Kidney epithelial cell (primary cell): ENCODE data around the gene IFT74. TPM values are rescaled to one million over a fixed set of nuclear protein-coding genes. Genes with fewer than 3 reads are reported as not detected.

Experiments
- DNase-seq: peaks from one replicate; pipeline ENCODE4 v3.0.0-alpha.2; 2010; ENCODE audit warnings: low read depth
- H3K27me3 ChIP-seq: 2 replicates; pipeline ENCODE4 v1.6.0; 2011; ENCODE audit warnings: low read length; ENCODE audit not compliant: control insufficient read depth, insufficient read depth
- H3K36me3 ChIP-seq: 2 replicates; pipeline ENCODE4 v1.5.1; 2011; ENCODE audit warnings: low read length; ENCODE audit not compliant: control insufficient read depth, insufficient read depth
- H3K4me3 ChIP-seq: 2 replicates; pipeline ENCODE4 v1.5.1; 2011; ENCODE audit warnings: low read depth, mild to moderate bottlenecking, control low read depth, low read length
- total RNA-seq: library from RNA; depleted of rRNA; stranded (reverse); fragments of >200 nt; gene quantifications from 2 replicates; pipeline ENCODE4 v1.2.3, GENCODE V29; 2015
- TF ChIP-seq, protein P1 (sequence below): IDR thresholded peaks from 2 replicates; pipeline ENCODE4 v1.5.1; 2011; ENCODE audit warnings: mild to moderate bottlenecking, moderate library complexity, low read length, control low read depth, inconsistent platforms; ENCODE audit not compliant: insufficient read depth, poor library complexity, severe bottlenecking

IFT74 gene
- total RNA-seq: 10.4 and 17.5 TPM in 2 replicates

DNA sequence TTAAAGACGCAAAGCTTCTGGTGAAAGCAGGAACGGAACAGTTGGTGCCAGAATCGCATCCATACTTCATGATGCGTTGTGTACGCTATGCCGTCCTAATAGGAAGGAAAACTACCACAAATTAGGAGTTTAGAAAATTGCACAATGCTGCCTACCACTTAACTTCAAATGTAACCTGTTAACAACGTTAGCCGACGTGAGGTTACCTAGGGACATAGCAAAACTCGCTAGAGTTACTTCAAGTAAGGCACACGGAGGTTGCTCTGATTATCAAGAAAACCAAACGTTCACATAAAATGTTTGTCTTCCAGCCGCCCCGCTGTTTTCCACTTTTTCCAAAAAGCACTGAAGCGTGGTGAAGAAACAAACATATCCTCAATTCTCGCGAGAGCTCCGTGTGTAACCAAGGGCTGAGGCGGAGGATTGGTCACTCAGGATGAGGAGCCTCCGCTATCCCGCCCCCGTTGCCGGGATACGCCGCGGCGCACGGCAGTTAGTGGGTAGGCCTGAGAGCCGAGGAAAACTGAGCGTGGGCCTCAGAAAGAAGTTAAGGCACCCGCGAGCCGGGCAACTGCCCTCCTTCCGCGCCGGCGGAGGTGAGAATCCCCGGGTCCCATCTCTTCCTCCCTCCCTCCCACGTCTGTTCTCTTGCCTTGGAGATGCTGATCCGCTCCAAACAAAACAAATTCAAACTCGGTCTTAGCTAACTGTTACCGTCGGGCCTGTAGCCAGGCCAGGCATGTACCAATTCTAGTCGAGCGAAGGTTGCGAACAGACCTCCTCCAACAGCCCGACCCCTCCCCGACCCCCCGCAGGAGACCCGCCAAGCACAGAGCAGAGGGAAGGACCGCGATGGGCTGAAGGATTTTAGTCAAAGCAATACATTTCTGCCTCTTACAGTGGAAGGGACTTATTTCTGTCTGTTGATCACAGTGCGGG lies at the start of gene IFT74:
Gene IFT74 (plus strand): TSS at position 492 of the 939 bp plus-strand sequence. CDS start 5,556 bp downstream, outside the sequence.
- TF ChIP-seq, protein P1, sequence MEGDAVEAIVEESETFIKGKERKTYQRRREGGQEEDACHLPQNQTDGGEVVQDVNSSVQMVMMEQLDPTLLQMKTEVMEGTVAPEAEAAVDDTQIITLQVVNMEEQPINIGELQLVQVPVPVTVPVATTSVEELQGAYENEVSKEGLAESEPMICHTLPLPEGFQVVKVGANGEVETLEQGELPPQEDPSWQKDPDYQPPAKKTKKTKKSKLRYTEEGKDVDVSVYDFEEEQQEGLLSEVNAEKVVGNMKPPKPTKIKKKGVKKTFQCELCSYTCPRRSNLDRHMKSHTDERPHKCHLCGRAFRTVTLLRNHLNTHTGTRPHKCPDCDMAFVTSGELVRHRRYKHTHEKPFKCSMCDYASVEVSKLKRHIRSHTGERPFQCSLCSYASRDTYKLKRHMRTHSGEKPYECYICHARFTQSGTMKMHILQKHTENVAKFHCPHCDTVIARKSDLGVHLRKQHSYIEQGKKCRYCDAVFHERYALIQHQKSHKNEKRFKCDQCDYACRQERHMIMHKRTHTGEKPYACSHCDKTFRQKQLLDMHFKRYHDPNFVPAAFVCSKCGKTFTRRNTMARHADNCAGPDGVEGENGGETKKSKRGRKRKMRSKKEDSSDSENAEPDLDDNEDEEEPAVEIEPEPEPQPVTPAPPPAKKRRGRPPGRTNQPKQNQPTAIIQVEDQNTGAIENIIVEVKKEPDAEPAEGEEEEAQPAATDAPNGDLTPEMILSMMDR: no peak
- H3K27me3 ChIP-seq: no peaks in the 10 kb centered on the region
- no peaks in the 10 kb centered on the region for H3K36me3 ChIP-seq
- H3K4me3 ChIP-seq: peak within 1 kb of the TSS; percentile 54
- peak; percentile 93 for DNase-seq

DNA sequence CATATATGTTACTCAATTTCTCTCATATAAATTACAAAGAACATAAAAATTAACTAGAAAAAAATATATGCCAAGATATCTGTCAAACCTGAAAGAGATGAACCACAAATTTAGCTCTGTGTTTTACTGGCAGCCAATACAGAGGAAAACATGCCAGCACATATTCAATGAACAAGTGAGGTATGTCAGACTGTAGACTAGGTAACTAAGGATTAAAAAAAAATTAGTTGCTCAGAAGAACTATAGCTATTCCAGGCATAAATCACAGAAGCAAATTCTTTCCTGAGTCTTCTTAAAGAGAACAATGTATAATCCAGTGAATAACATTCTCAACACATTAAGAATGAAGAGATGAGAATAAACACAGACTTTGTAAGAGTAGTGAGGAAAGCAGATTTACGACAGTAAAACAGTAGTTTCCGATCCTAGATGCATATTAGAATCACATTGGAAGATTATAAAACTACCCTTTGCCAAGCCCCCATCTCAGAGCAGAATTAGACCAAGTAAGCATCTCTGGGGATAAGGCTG lies 43.0 kb upstream of the IFT74 start:
- no peaks in the 10 kb centered on the region for H3K36me3 ChIP-seq
- no peak overlapping the region for H3K4me3 ChIP-seq
- no peaks in the 10 kb centered on the region for H3K27me3 ChIP-seq
- DNase-seq: no peak
- TF ChIP-seq, protein P1: no peak

DNA sequence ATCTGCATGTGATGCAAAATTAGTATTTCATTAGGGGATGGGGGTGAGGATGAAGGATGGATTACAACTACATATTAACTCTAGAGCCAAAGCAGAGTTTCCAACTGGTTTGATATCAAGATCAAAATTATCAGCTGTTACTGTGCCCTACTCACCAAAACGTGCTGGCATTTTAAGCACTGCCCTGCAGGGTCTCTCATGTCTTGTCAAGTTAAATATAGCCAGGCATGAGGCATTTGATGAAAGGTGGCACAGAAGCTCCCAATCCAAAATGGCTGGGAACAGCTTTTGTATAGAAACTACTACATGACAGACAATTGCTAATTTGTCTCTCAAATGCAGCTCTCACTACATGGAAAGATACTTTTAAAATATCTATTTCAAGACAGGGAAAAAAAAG lies 36.5 kb upstream of the IFT74 start:
- no peak for DNase-seq
- TF ChIP-seq, protein P1: no peak
- peaks cover 1% of the 10 kb centered on the region for H3K36me3 ChIP-seq

DNA sequence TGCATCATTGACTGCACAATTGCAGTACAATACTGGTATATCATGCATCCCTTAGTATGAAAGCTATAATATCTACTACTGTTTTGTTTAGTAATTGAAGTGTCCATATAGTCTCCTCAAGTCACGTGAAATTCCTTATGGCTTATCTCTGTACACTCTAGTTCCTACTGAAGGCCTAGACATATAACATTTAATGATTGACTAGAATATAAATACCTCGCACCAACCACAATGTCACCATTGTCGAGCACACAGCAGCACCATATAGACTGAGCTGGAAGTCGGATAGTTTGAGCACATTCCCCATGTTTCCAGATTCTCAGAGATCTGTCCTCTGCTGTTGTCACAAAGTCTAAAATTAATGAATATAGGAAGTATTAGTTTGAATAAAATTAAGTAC lies 30.6 kb upstream of the IFT74 start:
- no peak for DNase-seq
- H3K36me3 ChIP-seq: no peaks in the 10 kb centered on the region
- TF ChIP-seq, protein P1: no peak

More for the DNA sequence above, 36.5 kb upstream of the IFT74 start:
- no peak overlapping the region for H3K4me3 ChIP-seq
- no peaks in the 10 kb centered on the region for H3K27me3 ChIP-seq

DNA sequence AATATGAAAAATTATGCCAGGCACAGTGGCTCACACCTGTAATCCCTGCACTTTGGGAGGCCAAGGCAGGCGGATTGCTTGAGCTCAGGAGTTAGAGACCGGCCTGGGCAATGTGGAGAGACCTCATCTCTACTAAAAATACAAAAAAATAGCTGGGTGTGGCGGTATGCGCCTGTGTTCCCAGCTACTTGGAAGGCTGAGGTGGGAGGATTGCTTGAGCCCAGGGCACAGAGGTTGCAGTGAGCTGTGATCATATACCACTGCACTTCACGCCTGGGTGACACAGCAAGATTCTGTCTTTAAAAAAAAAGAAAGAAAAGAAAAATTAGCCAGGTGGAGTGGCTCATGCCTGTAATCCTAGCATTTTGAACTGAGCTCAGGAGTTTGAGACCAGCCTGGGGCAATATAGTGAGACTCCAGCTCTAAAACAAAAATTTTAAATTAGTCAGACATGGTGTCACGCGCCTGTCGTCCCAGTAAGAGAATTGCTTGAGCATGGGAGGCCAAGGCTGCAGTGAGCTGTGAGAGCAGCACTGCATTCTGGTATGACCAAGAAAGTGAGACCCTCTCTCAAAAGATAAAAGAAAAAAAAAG lies 27.2 kb upstream of the IFT74 start:
- H3K4me3 ChIP-seq: no peak overlapping the region
- TF ChIP-seq, protein P1: no peak
- no peaks in the 10 kb centered on the region for H3K36me3 ChIP-seq
- no peaks in the 10 kb centered on the region for H3K27me3 ChIP-seq
- no peak for DNase-seq

More for the DNA sequence above, 30.6 kb upstream of the IFT74 start:
- no peak overlapping the region for H3K4me3 ChIP-seq
- H3K27me3 ChIP-seq: no peaks in the 10 kb centered on the region
